IPS-18c (cell line): ENCODE results near the gene AP3B1.
"Not testable (repeated sequence)": the region's sequence is repeated elsewhere in the genome, so short reads cannot be mapped to it uniquely, and the experiment has no call there.

Experiments used
- H3K4me3 ChIP-seq: 2 replicates; pipeline ENCODE4 v1.7.0; 2013; ENCODE audit warnings: low read depth, mild to moderate bottlenecking, low read length, moderate library complexity; ENCODE audit not compliant: insufficient read depth
- H3K9me3 ChIP-seq: one replicate; pipeline ENCODE4 v1.6.1; 2013; ENCODE audit warnings: mild to moderate bottlenecking, low read length, moderate library complexity; ENCODE audit not compliant: control insufficient read depth, insufficient read depth

Gene AP3B1

DNA sequence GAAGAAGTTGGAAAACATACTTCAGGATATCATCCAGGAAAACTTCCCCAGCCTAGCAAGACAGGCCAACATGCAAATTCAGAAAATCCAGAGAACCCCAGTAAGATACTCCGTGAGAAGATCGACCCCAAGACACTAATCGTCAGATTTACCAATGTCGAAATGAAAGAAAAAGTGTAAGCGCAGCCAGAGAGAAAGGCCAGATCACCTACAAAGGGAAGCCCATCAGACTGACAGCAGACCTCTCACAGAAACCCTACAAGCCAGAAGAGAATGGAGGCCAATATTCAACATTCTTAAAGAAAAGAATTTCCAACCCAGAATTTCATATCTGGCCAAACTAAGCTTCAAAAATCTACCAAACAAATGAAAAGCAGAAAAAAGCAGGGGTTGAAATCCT is 227.8 kb downstream of the AP3B1 start:
- H3K4me3 ChIP-seq, H3K9me3 ChIP-seq: not testable (repeated sequence)

DNA sequence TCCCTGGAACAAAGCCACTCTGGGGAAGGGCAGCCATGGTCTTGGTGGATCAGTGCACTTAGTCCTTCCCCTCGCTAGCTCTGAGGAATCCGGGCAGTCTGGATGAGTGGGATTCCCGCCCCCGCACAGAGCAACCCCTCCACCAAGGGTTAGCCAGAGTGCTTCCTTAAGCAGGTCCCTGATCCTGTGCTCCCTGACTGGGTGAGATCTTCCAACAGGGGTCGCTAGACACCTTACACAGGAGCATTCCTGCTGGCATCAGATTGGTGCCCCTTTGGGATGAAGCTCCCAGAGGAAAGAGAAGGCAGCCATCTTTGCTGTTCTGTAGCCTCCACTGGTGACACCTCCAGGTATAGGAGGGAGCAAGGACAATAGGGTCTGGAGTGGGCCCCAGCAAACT is 228.8 kb downstream of the AP3B1 start:
- no peak overlapping the region for H3K4me3 ChIP-seq
- H3K9me3 ChIP-seq = no peaks in the 10 kb centered on the region

DNA sequence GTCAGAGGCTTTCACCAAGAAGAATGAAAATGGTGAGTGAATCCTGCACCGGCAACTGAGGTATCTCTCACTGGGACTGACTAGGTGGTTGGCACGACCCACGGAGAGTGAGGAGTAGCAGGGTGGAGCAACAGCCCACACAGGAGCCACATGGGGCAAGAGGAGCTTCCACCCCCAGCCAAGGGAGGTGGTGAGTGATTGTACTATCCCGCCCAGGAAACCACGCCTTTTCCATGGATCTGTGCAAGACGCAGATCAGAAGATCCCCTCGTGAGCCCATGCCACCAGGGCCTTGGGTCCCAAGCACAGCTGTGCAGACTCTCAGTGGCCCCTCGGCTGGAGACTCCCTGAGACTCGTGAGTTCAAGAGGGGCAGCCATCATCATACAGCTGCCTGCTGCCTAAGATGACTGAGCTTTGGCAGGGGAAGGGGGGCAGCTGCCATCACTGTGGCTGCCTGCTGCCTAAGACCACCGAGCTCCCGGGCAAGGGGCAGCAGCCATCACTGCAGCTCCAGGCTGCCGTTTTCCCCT is 229.5 kb downstream of the AP3B1 start:
- Histone ChIP-seq H3K4me3 (no peak overlapping the region), H3K9me3 (no peaks in the 10 kb centered on the region)

DNA sequence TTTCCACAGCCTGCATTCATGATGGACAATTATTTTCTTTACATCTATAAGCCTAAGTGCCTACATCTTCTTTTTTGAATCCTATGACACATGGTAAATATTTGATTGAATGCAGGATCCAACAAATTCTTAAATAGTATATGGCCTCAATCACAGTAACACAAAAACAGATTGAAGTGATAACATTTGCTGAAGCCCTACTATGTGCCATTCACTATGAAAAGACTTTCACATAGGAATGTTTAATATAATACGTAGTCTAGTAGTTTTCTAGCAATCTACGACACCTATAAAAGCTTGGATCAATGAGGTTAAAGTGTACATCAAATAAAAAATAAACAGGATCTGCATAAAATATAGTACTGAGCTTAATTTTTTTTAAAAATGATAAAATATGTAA is 231.0 kb downstream of the AP3B1 start:
- no peaks in the 10 kb centered on the region for H3K9me3 ChIP-seq

DNA sequence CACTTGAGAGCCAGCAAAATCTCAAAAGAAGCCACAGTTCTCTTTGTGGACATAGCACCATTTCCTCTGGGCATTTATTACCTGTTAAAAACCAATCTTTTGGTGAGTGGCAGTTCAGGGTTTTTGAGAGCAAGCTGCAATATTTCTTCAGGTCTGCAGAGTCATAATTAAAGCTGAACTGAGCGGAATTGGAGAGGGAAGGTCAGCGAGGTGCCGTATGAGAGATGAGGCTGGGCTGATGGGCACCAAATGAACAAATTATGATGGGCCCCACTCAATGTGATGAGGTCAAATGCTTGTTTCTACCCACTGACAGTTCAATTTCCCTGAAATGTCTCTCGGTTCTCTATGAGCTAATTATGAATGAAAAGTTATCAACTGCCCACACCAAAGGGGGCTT is 231.9 kb downstream of the AP3B1 start:
- Histone ChIP-seq H3K9me3 (no peaks in the 10 kb centered on the region), H3K4me3 (no peak overlapping the region)

More for the DNA sequence above, 231.0 kb downstream of the AP3B1 start:
- no peak overlapping the region for H3K4me3 ChIP-seq

DNA sequence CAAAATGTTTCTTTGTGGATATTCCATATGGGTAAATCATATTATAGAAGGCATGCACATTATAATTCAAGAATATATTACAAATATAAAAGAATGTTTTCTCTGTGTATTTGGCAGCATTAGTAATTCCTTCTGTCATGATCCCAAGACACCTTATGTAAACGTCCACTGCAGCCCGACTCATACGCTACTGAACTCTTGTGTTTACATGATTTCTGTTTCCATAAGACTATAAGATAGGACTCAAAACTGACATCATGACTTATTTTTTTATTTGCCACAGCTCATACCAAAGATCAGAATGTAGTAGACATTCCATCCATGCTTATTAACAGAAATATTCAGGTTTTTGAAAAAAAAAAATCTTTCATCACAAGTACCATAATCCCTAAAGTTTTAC is 234.1 kb downstream of the AP3B1 start:
- no peaks in the 10 kb centered on the region for H3K9me3 ChIP-seq
- no peak overlapping the region for H3K4me3 ChIP-seq

DNA sequence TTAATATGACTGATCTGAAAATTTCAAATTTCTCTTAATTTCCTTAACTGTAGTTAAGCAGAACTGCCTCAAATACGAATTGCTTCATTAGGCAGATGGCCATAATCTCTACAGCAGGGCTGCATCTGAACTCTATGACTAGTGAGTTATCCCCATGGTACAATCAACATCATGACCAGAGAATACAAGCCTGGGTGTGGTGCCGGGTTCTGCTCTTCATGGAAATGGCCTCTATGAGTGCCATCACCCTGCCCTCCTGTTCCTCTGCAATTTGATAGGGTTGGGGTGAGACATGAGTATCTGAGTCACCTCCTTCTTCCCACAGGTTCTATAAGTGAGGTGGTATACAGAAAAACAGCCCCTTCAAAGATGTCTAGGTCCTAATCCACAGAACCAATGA is 235.9 kb downstream of the AP3B1 start:
- Histone ChIP-seq H3K4me3 (no peak overlapping the region), H3K9me3 (no peaks in the 10 kb centered on the region)

DNA sequence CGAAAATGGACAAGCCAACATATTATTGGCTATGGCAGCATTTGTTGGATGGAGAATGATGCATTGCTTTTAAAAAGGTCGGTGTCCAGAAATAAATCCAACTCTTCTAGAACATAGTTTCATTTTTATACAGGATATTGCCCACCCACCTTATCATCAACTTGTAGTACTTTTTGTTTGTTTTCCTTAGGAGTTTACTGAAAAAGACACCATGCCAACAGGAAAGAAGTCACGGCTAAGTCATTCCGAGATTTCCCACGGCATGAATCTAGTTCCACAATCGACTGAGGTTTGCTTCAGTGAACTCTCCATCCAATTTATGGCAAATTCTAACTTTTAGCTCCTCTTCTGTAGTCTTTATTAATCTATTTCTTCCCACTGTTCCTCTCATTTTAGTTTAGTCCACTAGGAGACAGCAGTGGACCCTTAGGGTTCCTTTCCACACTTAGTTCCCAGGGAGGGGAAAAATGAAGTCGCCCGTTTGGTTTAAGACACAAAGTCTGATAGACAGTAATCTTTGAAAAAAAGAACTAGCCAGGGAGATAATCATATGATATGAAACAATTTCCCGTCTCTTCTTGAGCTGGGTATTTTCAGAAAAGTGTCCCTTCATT is 237.5 kb downstream of the AP3B1 start:
- H3K9me3 ChIP-seq = no peaks in the 10 kb centered on the region
- H3K4me3 ChIP-seq = no peak overlapping the region

DNA sequence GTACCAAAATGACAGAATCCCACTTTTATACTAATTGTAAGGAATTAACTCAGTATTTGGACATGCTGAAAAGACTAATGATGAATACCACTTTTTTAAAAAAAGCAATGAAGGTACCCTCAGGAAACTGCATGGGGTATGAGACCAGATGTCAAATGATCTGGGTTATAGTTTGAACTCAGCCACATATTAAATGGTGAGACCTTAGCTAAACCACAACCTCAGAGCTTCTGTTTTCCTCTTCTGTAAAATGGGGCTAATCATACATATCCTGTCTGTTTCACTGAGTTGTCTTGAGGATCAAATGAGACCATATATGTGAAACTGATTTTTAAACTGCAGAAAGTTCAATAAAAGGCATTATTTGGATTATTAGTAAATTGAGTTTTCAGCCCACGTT is 238.4 kb downstream of the AP3B1 start:
- H3K4me3 ChIP-seq = no peak overlapping the region
- no peaks in the 10 kb centered on the region for H3K9me3 ChIP-seq

DNA sequence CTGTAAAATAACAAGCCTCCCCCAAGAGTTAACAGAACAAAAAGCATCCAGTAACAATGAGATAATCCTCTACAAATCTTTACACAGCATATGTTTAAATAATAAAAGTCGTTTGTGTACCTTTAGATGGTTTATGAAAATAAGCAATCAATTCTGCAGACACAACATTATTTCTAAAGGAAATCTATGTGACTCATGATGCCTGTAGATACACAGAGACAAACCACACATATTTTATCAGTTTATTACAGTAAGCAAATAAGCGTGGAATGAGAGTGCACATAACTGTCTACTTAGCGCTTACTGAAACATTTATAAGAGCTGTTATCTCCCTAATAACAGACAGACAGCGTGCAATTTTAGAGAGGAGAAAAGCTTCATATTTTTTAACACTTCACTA is 243.6 kb downstream of the AP3B1 start:
- Histone ChIP-seq H3K9me3 (no peaks in the 10 kb centered on the region), H3K4me3 (no peak overlapping the region)

DNA sequence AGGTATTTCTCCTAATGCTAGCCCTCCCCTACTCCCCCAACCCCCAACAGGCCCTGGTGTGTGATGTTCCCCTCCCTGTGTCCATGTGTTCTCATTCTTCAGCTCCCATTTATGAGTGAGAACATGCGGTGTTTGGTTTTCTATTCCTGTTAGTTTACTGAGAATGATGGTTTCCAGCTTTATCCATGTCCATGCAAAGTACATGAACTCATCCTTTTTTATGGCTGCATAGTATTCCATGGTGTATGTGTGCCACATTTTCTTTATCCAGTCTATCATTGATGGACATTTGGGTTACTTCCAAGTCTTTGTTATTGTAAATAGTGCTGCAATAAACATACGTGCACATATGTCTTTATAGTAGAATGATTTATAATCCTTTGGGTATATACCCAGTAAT is 247.7 kb downstream of the AP3B1 start:
- H3K4me3 ChIP-seq, H3K9me3 ChIP-seq: not testable (repeated sequence)

DNA sequence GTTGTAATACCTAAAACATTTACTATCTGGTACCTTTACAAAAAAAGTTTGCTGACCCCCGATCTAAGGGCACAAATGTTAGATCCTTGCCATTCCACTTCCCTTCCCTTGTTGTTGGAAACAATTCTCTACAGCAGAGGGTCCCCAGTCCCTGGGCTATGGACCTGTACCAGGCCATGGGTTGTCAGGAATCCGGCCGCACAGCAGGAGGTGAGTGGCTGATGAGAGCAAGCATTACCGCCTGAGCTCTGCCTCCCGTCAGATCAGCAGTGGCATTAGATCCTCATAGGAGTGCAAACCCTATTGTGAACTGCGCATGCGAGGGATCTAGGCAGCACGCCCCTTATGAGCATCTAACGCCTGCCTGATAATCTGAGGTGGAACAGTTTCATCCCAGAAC is 248.5 kb downstream of the AP3B1 start:
- Histone ChIP-seq H3K9me3 (no peaks in the 10 kb centered on the region), H3K4me3 (no peak overlapping the region)

DNA sequence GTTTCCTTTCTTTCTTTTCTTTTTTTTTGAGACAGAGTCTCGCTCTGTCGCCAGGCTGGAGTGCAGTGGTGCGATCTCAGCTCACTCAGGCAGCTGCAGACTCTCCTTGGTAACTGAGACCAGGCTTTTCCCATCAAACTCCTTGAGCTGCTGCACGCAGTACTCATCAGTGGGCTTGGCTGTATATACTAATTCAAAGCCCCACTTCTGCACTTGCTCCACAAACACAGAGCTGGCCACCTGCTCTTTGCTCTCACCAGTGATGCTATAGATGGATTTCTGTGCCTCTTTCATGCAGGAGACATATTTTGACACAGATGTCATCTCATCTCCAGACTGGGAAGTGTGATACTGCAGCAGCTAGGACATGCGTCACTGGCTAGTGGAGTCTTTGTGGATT is 252.7 kb downstream of the AP3B1 start:
- Histone ChIP-seq H3K4me3 (no peak overlapping the region), H3K9me3 (no peaks in the 10 kb centered on the region)

DNA sequence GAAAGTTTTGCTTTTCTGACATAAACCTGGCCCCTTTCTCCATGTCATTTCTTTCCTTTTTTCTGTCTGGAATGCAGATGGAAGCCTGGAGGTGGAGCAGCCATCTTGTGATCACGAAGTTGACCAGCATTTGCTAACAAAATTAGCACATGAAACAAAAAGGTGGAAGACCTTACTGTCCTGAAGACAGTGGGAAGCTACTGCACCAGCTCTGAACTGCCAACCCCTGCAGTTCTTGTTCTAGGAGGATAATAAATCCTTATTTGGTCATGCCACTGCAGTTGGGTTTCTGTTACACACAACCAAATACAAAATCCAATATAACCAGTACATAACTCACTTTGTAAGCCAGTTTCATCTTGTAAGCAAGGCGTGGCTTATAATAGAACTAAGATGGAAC is 269.0 kb downstream of the AP3B1 start:
- Histone ChIP-seq H3K4me3 (no peak overlapping the region), H3K9me3 (no peaks in the 10 kb centered on the region)

DNA sequence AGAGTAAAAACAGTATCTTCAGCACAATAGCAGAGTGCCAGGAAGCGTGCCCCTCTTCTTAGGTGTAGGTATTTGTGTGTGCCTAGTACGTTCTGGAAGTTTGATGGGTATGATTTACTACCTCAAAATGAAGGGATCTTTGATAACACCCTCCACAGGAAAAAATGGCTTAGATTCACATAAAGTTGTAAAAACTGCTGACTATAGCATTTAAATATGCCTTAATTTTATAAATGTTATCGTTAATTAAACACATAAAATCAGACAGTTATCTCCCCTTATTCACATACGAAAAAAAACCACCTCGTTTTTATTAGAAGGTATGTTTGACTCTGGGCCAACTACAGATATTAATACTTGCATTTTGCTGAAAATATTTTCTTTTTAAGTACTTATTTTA is 274.8 kb downstream of the AP3B1 start:
- H3K9me3 ChIP-seq = no peaks in the 10 kb centered on the region
- H3K4me3 ChIP-seq = no peak overlapping the region

DNA sequence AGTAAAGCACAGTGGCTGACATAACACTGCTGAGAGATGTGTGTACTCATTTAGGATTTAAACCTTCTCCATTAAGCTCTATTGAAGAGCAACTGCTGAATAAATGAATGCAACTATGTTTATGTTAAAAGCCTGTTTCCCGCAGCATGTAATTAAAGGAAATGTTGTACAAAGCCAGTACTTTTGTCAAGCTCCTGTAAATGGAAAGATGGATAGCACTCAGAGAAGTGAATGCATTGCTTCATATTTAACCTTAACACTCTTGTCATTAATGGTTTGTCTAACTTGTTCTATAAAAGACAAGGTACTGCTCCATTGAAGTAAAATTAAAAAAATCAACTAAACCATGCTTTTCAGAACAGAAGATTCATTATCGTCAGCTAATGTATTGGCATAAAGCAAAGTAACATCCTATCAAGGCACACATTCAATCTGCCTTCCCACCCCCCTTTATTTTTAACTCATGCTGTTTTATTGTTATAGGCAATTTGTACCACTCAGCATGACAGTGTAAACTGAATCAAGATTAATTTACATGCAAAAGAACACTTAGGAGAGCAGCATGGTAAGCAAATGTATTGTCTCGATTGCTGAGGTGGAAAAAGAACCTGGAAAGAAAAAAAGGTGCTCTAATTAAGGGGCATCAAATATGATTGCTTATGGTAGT is 277.5 kb downstream of the AP3B1 start:
- Histone ChIP-seq H3K4me3 (no peak overlapping the region), H3K9me3 (no peaks in the 10 kb centered on the region)

DNA sequence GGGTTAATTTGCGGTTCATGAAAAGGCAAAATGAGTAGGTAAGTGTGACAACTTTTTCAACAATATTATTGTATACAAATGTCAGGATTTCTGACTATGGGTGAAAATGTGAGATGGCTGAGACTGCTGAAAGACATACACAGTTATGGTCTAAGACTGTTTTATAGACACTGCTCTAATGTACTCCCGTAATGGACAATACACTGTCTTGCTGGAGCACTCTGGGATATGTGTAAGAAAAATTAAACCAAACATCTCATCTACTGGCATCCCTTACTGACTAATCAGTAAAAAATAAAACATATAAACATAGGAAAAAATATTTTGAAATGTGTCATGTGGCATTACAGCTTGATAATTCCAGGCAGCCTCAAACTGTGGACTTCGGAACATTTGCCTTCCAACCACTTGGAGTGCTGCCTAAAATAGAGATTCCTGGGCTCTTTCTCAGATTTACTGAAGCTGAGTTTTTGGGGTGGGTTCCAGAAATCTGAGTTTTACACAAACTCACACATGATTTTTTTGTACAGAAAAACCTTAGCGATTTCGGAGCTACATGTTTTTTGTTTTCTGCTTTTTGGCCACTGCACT is 284.5 kb downstream of the AP3B1 start:
- Histone ChIP-seq H3K4me3 (no peak overlapping the region), H3K9me3 (no peaks in the 10 kb centered on the region)

DNA sequence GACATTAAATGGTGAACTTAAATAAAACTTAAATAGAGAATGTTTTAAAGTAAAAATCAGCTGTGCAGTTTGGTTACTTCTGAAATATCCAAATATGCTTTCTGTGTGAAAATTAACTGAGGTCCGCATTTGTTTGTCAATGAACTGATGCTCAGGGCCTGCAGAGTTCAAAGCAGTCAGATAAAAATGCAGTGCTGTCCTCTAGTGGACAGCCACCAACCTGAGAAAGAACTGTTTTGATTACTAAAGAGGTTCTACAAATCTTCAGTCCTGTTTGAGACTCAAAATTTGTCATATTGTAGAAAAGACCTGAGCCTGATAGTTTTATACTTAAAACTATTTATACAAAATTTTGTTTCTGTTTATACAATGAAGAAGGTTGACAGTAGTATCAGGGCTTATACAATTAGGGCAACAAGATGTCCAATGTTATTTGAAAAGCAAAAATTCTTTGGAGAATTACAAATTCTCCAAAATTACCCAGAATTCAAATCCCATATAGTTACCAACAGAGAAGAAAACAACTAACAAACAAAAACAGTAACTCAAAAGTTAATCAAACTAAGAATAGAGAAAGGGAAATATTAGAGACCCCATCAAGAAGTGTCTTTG is 286.0 kb downstream of the AP3B1 start:
- Histone ChIP-seq H3K4me3 (no peak overlapping the region), H3K9me3 (no peaks in the 10 kb centered on the region)
